CD4-positive, alpha-beta T cell treated with Interleukin-12 subunit alpha and Interleukin-12 subunit beta, for 1 hour (primary cell): ENCODE results near the gene C16orf96.

Experiments used
- DNase-seq: peaks from one replicate; pipeline ENCODE4 v3.0.0-alpha.2; 2020

C16orf96 gene

DNA sequence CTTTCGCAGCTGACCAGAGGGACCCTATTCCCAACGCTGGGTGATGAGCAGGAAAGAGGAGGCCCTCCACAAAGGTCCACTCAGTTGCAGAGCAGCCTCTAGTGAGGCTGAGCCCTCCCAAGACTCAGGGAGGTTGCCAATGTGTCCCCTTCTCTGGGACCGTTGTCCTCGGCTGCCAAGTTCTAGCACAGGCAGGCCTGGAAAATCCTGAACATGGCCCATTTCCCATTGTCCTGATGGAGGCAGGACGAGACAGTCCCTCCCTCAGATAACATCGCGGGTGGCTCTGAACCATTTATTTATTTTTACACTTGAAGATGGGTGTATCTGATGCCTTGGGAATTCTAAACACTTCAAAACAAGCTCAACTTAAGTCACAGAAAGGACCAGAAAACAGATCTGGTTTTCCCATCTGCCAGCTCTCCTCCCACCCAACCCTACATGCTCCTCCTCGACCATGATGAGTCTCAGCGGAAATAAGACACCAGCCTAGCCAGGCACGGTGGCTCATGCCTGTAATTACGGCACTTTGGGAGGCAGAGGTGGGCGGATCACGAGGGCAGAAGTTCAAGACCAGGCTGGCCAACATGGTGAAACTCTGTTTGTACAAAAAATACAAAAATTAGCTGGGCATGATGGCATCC lies 30.4 kb upstream of the C16orf96 start:
- no peak for DNase-seq

DNA sequence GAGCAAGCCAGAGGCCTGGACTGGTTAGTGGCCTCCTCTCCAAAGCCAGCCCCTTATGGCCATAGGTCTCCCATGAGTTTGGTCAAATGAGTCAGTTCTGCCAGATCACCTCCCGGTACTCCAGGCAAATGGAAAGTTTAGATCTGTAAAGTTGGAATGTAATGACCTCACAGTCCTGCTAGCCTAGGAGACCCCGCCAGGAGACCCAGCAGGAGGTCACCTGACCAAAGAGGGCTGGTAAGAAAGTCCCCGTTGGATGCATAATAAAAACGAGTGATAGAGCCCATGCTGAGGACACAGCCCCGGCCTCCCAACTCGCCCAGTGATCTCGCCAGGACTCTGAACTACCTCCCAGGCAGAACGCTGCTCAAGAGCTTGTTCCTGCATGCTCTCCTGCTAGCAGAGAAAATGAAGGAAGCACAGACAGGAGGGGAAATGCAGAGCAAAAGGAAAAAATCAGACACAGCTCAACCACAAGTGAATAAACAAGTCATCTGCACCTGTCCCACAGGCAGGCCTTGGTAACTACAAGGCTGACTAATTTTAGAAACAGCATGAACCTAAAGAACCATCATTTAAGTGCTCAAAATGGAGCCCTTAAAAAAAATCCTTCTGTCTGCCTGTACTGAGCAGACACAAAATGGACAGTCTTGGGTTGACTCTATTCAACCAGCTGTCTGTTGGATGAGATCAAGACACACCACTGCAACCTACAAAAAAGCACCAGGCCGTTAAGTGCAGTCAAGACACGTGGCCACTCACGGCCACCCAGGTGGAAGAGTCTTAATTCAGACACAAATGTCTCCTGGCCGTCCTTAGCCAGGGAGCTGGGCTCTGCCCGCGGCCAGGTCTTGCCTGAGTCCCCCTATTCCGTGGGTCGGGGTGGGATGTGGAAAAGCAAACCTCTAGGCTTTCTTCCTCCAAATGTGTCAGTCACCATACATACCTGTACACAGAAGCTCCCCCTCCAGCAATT lies 26.8 kb upstream of the C16orf96 start:
- no peak for DNase-seq

DNA sequence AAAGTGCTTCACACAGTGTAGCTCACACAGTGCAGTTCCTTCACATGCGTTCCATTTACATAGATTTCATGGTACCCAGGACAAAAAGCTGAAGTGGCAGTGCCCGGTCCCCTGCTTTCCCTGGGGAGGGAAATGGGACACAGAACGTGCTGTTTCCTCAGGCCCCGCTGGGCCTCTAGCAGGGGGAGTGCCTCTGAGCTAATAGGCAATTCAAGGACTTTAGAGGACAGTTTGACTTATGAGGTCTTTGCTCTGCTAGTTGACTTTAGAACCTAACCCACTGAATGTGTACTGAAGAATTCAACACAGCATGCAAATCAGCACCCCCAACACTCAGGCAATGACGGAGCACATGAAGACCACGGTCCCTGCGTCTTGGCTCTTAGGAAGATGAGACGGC lies 24.3 kb upstream of the C16orf96 start:
- no peak for DNase-seq

DNA sequence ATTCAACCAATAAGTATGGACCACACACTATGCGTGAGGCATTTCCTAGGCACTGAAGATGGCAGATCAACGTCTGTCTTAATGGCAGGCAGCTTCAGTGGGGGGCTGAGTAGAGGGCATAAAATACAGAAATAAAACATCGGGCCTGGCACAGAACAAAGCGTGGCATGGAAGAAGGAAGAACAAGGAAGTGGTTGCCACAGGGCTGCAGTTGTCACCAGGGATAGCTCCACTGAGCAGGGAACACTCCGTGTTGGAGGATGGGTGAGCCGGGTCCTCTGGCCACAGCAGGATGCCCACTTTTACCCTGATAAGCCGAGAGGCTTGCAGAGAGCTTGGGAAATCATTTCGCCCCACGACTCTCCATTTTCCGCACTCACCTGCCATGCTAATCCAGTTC lies 23.9 kb upstream of the C16orf96 start:
- no peak for DNase-seq

DNA sequence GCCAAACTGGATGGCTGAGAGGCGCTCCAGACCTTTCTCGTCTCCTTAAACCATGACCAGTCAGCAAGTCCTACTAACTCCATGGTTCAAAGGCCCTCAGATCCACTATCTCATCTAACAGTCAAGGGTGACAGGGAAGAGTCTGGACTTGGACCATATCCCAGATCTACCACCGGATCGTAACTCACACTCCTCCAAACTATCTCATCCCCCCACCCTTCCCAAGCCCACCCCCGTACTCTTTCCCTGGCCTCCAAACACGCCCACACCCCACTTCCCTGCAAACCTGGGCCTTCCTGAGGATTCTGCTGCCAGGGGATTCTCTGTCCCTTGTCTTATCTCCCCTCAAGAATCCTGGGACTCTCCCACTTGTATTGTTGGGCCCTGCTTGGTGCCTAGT lies 22.6 kb upstream of the C16orf96 start:
- no peak for DNase-seq

DNA sequence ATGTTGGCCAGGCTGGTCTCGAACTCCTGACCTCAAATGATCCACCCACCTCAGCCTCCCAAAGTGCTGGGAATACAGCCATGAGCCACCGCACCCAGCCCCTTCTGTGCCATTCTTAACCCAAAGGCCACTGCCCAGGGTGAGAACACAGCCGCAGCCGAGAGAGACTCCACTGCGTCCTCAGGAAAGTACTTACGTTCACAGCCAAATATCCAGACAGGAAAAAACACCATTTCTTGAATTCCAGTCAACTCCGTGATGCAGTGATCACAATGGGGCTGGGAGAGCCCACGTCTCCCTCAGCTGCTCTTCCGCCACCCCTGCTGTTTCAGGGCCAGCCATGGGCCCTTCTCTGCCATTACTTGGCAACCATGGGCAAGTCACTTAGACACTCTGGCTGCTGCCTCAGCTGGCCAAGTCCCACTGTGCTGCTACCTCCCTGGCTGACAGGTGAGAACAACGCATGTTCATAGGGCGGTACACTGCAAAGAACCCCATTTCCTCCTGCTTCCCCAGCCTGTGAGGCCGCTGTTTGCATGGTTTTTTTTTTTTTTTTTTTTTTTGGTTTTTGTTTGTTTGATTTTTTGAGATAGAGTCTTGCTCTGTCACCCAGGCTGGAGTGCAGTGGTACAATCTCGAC lies 21.9 kb upstream of the C16orf96 start:
- DNase-seq: peak; percentile 38

DNA sequence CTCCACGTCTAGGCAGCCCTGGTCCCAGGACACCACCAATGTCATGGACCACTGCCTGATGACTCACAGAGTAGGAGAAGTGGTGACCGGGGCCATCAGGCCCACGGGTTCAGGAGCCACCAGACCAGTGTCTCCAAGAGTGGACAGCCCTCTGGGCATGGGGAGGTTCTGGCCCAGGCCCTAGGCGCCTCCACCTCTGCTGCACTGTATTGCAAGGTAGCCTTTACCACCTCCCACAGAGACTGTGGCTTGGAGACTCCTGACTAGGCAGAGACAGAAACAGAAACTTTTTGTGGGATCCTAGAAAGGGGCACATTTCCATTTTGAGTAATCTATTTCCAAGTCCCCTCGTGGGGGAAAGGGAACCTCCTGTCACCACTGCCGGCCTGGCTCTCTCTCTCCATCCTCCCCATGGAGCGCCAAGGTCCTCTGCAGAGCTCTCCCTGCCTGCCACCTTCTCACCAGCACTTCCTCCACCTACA lies 20.5 kb upstream of the C16orf96 start:
- no peak for DNase-seq

DNA sequence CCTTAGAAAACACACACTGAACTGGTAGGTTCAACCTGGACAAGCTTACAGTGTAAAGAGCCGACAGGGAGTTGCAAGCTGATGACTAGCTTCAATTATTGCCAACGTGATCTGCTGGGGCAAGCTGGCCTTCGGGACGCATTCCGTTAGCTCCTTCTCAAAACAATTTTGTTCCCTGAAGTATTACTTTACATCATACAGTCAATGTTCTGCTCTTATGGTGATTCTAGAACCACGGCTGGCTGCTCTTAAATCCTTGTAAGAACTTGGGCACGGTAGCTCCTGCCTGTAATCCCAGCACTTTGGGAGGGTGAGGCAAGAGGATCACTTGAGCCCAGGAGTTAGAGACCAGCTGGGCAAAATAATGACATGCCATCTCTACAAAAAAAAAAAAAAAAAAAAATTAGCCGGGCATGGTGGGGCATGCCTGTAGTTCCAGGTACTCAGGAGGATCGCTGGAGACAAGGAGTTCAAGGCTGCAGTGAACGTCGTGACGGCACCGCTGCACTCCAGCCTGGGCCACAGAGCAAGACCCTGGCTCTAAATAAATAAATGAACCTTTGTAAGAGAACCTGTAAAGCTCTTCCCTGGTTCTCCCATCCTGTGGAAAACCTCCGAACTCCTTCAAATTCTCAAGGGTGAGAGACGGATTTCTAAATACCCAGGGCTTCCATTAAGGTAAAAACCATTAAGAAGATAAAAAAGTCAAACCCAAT lies 19.6 kb upstream of the C16orf96 start:
- no peak for DNase-seq

DNA sequence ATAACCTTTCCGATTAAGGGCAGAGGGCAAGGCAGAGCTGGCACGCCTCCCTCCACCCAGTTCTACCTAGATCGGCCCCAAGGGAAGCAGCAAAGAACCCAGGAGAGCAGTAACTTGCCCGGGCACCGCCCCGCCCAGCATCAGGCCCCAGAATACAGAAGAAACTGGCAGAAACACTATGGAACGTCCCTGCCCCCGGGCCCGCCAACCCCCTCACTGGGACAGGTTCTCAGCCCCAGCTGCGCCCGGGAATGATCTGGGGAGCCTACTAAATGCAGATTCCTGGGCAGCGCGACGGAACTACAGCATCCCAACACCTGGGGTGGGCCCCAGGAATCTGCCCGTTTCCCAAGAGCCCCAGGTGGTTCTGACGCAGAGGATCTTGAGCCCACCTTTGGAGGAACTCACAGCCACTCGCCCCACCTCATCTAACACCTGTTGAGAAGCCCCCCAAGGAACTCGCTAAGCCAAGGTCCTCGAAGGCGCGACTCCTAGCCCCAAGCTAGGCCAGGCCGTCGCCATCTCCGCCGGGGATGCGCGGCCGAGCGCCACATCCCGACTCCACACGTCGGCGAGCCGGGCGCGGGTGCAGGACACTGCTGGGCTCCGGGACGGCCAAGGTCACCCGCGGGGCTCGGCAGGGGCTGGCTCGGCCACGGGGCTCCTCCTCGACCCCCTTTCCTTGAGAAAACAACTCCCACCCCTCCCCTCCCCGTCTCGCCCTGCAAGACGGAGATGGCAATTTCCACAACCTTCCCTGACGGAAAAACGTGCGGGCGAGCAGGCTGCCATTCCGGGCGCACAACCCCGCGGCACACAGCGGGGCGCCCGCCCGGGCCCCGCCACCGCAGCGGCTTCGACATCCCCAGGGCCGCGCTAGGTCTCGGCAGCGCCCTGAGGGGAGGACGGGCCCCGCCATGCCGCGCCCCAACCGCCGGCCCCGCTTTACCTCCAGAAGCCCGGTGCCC lies 18.5 kb upstream of the C16orf96 start:
- DNase-seq: no peak

DNA sequence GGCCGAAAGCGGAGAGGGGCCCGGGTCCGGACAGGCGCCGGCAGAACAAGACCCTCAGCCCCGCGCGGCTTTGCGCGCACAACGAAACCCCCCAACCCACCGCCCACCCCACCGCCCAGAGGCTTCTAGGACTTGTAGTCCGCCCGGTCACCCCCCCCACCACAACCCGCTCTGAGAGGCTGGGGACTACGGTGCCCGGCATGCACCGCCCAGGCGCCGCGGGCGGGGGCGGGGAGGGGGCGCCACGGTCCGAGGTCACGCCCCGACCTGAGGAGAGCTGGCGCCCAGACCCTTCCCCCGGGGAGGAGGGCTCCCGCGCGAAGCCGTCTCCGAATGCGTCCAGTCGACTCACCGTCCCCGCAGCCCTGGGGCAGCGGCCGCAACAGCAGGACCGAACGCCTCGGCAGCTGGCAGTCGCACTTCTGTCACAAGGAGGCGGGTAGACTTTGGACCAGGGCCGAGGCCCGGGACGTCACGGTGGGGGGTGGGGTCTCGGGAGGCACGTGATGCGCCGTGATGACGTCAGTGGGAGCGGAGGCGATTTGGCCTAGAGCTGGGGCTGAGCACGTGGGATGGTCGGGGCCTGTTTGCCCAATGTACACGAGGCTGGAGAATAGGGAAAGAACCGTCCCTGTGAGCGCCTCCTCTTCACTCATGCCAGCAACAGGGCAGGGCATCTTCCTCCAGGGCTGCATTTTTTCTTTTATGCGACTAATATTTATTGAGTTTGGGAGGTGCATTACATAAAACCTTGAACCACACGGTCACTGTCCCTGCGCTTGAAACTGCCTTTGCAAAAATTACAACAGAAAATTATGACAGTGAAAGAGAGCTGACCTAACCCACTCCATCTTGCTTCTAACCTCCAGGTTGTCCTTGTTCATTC lies 17.5 kb upstream of the C16orf96 start, which contains the start of gene CDIP1:
CDIP1 (minus strand) TSS at position 424 of the 886 bp plus-strand sequence. CDS start 24,643 bp downstream, outside the sequence.
- DNase-seq: peak; percentile 96

DNA sequence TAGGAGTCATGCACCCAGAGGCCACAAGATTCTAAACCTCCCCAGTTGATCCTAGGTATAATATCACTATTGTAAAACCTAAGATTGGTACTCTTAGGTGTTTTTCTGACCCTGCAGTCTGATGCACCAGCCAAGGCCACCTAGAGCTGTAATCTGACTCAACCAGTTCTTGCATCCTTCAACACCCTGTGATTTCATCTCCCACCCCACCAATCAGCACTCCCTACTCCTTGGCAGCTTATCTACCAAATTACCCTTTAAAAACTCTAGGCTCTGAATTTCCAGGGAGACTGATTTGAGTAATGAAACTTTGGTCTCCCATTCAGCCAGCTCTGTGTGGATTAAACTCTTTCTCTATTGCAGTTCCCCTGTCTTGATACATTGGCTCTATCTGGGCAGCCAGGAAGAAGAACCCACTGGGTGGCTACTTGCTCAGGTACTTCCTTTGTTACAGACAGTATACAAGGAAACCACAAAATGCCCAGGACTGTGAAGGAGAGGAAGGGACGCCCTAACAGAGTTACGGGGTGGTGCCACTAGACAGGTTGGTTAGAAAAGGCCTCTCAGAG lies 16.3 kb upstream of the C16orf96 start:
- DNase-seq: no peak

DNA sequence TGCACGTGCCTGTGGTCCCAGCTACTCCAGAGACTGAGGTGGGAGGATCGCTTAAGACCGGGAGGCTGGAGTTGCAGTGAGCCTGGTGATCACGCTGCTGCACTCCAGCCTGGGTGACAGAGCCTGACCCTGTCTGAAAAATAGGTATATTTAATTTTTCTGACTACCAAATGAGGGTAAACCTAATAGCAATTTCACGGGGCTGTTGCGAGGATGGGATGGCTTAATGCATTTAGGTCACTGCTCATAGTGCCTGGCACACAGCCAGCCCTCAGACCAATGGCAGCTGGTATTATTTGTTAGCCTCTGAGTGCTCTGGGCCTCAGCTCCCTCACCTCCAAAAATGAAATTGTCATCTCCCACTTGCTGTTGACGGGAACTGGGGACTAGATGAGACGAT lies 11.7 kb upstream of the C16orf96 start:
- no peak for DNase-seq

DNA sequence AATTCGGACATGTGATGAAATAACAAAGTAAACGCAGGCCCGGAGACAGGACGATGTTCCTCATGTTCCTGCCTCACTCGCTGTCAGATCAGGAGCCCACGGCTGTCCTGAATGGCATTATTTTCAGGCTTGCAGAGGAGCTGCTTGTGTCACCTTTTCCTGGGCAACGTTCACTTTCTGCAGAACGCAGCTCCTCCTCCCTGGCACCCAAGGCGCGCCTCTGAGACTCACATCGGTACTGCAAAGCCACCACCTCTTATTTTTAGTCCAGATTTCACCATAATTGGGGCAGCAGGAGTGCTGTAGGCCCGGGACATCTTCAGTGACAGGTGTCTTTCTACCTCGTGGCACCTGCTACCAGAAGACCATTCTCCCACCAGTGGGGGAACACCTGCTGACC lies 8.0 kb upstream of the C16orf96 start:
- no peak for DNase-seq

DNA sequence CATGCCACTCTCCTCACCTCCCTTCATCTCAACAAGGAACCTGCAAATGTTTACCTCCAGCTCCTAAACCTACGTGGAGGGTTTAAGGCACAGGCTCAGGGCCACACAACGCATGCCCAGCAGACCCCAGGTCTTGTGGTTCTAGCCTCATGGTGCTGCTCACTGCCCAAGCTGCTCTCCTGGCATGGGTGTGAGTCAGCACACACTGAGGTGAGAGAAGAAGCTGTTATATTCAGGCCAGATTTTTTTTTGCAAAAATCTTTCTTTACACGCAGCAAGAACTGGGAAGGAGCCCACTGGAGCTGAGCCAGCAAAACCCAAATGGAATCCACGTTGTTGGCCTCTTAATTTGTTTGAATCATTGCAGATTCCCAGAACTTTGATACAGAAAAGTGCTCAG lies 5.5 kb upstream of the C16orf96 start:
- DNase-seq: no peak

DNA sequence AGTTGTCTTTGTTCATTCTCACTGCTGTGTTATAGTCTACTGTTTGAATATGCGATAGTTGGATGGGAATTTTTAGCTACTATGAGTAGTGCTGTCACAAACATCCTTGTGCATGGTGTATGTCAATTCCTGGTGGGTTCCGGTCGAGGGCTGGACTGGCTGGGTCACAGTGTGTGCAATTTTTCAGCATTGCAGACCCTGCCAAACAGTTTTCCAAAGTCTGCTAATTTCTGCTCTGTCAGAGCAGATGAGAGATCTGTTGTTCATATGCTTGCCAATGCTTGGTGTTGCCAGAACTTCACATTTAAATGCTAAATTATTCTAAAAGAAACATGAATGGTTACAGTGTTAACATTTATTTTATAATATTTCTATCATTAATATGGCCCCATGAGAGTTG lies 3.6 kb upstream of the C16orf96 start:
- DNase-seq: no peak

DNA sequence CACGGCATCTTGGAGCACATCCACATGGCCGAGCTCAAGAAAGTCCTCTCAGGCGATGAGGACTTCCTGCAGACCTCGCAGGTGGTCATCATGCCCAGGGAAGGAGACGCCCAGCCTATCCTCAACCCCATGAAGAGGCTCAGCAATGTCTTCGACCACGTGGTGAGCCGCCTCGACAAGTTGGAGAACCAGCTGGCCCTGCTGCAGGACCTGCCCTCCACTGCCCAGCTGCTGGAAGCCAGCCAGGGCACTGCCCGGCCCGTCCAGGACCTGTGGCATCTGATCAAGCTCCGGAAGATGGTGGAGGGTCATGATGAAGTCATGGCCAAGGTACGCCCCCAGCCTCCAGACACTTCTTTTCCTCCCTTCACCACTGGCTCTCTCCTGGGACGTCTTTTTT lies 440 bp downstream of the C16orf96 start:
- no peak for DNase-seq

DNA sequence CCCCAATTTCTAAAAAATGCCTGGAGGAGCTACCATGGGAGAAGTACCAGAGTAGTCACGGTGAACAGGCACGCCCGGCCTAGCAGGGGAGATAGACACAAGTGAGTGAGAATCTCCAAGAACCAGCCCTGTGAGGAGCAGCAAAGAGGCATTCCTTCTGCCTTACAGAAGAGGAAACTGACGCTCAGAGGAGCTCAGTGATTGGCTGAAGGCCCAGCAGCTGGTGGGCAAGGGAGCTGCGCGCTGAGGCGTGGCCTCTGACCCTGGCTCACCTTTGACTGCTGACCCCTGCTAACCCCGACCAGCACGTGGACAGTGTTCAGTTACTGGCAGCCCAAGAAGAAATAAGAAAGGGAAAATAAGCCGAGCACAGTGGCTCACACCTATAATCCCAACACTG lies 1.8 kb downstream of the C16orf96 start:
- no peak for DNase-seq

DNA sequence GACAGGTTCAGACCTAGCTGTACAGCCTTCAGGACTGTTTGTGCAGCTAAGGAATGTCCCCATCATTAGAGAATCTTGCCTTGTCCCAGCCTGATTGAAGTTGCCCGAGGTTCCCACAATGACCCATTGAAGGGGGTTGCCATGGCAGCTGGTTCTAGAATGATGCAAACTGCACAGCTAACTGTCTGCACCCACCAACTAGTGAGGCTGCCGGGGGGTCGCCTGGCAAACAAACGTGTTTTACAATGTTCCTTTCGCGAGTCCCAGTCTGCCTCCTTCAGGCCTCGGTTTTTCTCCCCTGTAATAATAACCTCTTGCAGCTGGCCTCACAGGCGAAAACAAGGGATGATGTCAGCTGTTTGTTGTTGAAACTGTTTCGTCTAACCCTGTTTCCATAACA lies 5.5 kb downstream of the C16orf96 start:
- no peak for DNase-seq

DNA sequence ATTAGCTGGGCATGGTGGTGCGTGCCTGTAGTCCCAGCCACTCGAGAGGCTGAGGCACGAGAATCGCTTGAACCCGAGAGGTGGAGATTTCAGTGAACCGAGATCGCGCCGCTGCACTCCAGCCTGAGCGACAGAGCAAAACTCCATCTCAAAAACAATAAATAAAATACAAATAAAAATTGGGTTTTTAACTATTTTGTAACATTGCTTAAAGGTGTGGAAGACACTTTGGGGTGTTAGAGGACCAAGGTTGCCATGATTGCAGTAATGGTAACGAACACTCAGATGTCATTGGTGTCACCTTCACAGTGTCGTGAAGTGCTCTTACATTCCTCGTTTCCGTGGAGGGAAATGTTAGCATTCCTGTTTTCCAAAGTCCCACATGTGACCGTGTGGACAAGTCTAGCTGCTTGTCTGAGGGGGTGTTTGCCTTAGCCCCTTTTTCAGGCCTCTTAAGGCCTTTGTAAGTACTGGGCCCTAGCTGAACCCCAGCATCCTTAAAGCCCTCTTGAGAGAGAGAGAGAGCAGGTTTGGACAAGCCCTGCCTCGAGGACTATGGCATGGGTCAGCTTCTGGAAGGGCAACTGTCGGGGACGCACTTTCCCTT lies 8.6 kb downstream of the C16orf96 start:
- DNase-seq: no peak

DNA sequence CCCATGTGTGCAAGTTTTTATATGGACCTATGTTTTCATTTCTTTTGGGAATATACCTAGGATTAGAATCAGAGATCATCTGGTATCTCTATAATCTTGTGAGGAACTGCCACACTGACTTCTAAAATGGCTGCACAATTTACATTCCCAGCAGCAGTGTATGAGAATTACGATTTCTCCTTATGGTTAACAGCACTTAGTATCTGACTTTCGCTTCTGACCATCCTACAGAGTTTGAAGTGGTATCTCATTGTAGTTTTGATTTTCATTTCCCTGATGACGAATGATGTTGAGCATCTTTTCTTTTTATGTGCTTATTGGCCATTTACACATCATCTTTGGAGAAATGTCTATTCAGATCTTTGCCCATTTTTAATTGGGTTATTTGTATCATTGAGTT lies 10.0 kb downstream of the C16orf96 start:
- no peak for DNase-seq
